ENCODE results near the gene CNN2. TPM values are rescaled to one million over a fixed set of nuclear protein-coding genes. Genes with fewer than 3 reads are reported as not detected.
A peak's percentile ranks its signal among the peaks of the same experiment; 100 is the strongest.

Gene CNN2
- total and polyA plus RNA-seq, 9 of the 15 experiments (the other 6 are each of a cell fraction or from before 2014, with no cell fraction given), result 12.1 to 174 (median 52.7) TPM

DNA sequence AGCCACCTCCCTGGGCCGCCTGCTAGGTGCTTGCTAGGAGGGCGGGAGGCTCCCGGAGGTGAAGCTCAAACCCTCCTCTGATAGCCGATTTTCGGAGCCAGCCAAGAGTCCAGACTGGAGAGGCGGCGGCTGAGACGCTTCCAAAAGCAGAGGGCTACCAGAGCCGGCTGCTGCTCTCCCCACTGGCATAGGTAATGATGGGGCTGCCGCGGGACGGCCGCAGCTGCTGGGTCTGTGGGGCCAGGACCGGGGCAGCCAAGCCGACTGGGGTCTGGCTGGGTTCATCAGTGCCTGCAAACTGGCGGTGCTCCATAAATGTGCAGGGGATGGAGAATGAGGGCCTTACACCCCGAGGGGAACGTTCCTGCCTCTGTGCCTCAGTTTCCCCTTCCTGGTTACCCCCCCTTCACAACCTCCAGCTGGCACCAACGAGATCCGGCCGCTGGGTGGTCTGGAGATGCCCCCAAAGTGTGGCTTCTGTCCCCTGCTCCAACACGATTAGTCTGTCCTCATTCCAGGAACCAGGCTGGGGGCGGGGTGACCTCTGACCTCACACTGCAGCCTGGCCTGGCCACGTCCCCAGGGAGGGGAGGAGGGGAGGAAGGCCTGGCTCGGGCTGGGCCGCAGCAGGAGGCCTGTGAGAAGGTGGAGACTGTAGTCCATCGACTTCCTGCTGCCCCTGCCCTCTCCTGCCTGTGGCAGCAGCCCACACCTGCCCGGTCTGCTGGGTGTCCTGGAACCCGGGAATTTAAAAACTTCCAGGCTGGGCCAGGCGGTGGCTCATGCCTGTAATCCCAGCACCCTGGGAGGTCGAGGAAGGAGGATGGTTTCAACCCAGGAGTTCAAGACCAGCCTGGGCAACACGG, 46.0 kb upstream of the CNN2 start (continued):
- TF ChIP-seq, protein P1, sequence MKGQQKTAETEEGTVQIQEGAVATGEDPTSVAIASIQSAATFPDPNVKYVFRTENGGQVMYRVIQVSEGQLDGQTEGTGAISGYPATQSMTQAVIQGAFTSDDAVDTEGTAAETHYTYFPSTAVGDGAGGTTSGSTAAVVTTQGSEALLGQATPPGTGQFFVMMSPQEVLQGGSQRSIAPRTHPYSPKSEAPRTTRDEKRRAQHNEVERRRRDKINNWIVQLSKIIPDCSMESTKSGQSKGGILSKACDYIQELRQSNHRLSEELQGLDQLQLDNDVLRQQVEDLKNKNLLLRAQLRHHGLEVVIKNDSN (CRISPR knock-in tag; IDR thresholded peaks at IDR 0.05), result 0 out of 2 replicates have a peak, but pooled peaks have one; percentile 31
- TF ChIP-seq MTA3 (IDR thresholded peaks at IDR 0.05; ENCODE audit: borderline replicate concordance) (peak; percentile 90; the same call in 1 of the 2 replicates), TBP (optimal IDR thresholded peaks at IDR 0.05; ENCODE audit: low read depth, low read length) (peak; percentile 38), MEF2D (tag; conservative IDR thresholded peaks at IDR 0.05; ENCODE audit: low read depth) (0 out of 2 replicates have a peak, but pooled peaks have one; percentile 33), CTBP1 (IDR thresholded peaks at IDR 0.05; ENCODE audit: borderline replicate concordance) (peak; percentile 79; the same call in 1 of the 2 replicates), RFX5 (IDR thresholded peaks at IDR 0.05; ENCODE audit: low read depth, low read length) (no peak), MYC (IDR thresholded peaks at IDR 0.05; ENCODE audit: low read depth, low read length) (peak; percentile 83), MYC (CRISPR knock-in tag; IDR thresholded peaks at IDR 0.05; ENCODE audit: borderline replicate concordance, low read depth) (0 out of 2 replicates have a peak, but pooled peaks have one; percentile 67), KHSRP (IDR thresholded peaks at IDR 0.05) (no peak), PYGO2 (tag; IDR thresholded peaks at IDR 0.05) (0 out of 2 replicates have a peak, but pooled peaks have one; percentile 26), DIDO1 (tag; IDR thresholded peaks at IDR 0.05; ENCODE audit: low read depth) (0 out of 2 replicates have a peak, but pooled peaks have one; percentile 29), KLF16 (IDR thresholded peaks at IDR 0.05) (no peak), TEAD1 (CRISPR knock-in tag; IDR thresholded peaks at IDR 0.05) (peak; percentile 60 to 93; a peak in 2 of 4 replicates), KAT7 (CRISPR knock-in tag; IDR thresholded peaks at IDR 0.05; ENCODE audit: borderline replicate concordance) (0 out of 2 replicates have a peak, but pooled peaks have one; percentile 44), YY1 (IDR thresholded peaks at IDR 0.05; ENCODE audit: borderline replicate concordance in 1 of 3, control insufficient read depth in 1 of 3, extremely low read depth in 1 of 3, insufficient read depth in 3 of 3, insufficient read length in 1 of 3, insufficient replicate concordance in 2 of 3, low read depth in 1 of 3, low read length in 2 of 3) (peak in 1 of 3 experiments; percentile 28), RAD51 (IDR thresholded peaks at IDR 0.05; ENCODE audit: borderline replicate concordance, low read depth) (no peak), SUPT5H (IDR thresholded peaks at IDR 0.05) (peak; percentile 67), MBD2 (IDR thresholded peaks at IDR 0.05; ENCODE audit: borderline replicate concordance, low read depth) (peak; percentile 68; the same call in 1 of the 2 replicates), GTF2A2 (tag; IDR thresholded peaks at IDR 0.05) (no peak)
- TF ChIP-seq, protein P2, sequence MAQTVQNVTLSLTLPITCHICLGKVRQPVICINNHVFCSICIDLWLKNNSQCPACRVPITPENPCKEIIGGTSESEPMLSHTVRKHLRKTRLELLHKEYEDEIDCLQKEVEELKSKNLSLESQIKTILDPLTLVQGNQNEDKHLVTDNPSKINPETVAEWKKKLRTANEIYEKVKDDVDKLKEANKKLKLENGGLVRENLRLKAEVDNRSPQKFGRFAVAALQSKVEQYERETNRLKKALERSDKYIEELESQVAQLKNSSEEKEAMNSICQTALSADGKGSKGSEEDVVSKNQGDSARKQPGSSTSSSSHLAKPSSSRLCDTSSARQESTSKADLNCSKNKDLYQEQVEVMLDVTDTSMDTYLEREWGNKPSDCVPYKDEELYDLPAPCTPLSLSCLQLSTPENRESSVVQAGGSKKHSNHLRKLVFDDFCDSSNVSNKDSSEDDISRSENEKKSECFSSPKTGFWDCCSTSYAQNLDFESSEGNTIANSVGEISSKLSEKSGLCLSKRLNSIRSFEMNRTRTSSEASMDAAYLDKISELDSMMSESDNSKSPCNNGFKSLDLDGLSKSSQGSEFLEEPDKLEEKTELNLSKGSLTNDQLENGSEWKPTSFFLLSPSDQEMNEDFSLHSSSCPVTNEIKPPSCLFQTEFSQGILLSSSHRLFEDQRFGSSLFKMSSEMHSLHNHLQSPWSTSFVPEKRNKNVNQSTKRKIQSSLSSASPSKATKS (CRISPR knock-in tag; IDR thresholded peaks at IDR 0.05), result no peak
- TF ChIP-seq, protein P3, sequence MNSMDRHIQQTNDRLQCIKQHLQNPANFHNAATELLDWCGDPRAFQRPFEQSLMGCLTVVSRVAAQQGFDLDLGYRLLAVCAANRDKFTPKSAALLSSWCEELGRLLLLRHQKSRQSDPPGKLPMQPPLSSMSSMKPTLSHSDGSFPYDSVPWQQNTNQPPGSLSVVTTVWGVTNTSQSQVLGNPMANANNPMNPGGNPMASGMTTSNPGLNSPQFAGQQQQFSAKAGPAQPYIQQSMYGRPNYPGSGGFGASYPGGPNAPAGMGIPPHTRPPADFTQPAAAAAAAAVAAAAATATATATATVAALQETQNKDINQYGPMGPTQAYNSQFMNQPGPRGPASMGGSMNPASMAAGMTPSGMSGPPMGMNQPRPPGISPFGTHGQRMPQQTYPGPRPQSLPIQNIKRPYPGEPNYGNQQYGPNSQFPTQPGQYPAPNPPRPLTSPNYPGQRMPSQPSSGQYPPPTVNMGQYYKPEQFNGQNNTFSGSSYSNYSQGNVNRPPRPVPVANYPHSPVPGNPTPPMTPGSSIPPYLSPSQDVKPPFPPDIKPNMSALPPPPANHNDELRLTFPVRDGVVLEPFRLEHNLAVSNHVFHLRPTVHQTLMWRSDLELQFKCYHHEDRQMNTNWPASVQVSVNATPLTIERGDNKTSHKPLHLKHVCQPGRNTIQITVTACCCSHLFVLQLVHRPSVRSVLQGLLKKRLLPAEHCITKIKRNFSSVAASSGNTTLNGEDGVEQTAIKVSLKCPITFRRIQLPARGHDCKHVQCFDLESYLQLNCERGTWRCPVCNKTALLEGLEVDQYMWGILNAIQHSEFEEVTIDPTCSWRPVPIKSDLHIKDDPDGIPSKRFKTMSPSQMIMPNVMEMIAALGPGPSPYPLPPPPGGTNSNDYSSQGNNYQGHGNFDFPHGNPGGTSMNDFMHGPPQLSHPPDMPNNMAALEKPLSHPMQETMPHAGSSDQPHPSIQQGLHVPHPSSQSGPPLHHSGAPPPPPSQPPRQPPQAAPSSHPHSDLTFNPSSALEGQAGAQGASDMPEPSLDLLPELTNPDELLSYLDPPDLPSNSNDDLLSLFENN (IDR thresholded peaks at IDR 0.05; ENCODE audit: low read depth in 2 of 2, low read length in 2 of 2), result 0 out of 4 replicates have a peak, but pooled peaks of 1 of the 2 experiments have one; percentile 22
